Measurements from ENCODE around the gene TSPAN18.
A peak's percentile ranks its signal among the peaks of the same experiment; 100 is the strongest.

The TSPAN18 gene

GRCh38 chr11:44760917-44761550 is 34.3 kb downstream of the TSPAN18 start:
- H3K9ac ChIP-seq (ENCODE audit: low read length): no peak overlapping the region
- no peaks in the 10 kb centered on the region for H3K4me1 ChIP-seq (ENCODE audit: insufficient read depth, low read length, severe bottlenecking)
- no peak overlapping the region for H3K4me2 ChIP-seq (ENCODE audit: low read length)
- H4K20me1 ChIP-seq (ENCODE audit: insufficient read depth, low read length): no peaks in the 10 kb centered on the region
- no peaks in the 10 kb centered on the region for H3K27me3 ChIP-seq (ENCODE audit: insufficient read depth, low read length)
- H3K27ac ChIP-seq (ENCODE audit: low read depth, low read length, poor library complexity, severe bottlenecking): no peak overlapping the region
- H2AFZ ChIP-seq (ENCODE audit: low read length): no peak overlapping the region
- H3K9me3 ChIP-seq (ENCODE audit: low read length): no peaks in the 10 kb centered on the region
- TF ChIP-seq CTCF (IDR thresholded peaks at IDR 0.05; ENCODE audit: low read length) (peak; percentile 20; the same call in 1 of the 2 replicates), EZH2 (IDR thresholded peaks at IDR 0.05; ENCODE audit: borderline replicate concordance, low read length) (no peak)
- H3K79me2 ChIP-seq (ENCODE audit: insufficient read depth, low read length): no peaks in the 10 kb centered on the region
- no peaks in the 10 kb centered on the region for H3F3A ChIP-seq (ENCODE audit: insufficient read depth, low read length)
- no peaks in the 10 kb centered on the region for H3K9me2 ChIP-seq (ENCODE audit: low read depth, low read length)
- no peaks in the 10 kb centered on the region for H3K36me3 ChIP-seq (ENCODE audit: insufficient read depth, low read length)
- H3K4me3 ChIP-seq (ENCODE audit: low read depth, low read length, poor library complexity, severe bottlenecking): no peak overlapping the region

DNA sequence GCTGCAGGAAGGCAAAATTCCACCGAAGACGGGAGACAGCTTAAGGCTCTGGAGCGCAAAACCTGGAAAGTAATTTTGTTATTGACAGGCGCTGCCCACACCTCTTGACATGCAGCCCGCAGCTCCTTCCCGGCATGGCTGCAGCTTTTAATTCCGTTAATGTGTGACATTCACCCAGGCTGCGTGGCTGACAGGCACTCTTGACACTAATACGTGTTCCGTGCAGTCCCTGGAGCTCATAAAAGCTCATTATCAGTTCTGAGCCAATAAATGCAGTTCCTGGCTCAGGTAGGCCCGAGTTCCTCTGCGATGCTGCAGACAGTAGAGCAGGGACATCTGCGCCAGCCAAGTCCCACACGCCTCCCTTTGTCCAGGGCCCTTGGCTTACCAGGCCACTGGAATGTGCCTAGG is 34.8 kb downstream of the TSPAN18 start:
- Histone ChIP-seq H3K27me3 (ENCODE audit: insufficient read depth, low read length) (no peaks in the 10 kb centered on the region), H3K9ac (ENCODE audit: low read length) (no peak overlapping the region), H3K9me2 (ENCODE audit: low read depth, low read length) (no peaks in the 10 kb centered on the region), H3F3A (ENCODE audit: insufficient read depth, low read length) (no peaks in the 10 kb centered on the region), H3K27ac (ENCODE audit: low read depth, low read length, poor library complexity, severe bottlenecking) (no peak overlapping the region), H3K79me2 (ENCODE audit: insufficient read depth, low read length) (no peaks in the 10 kb centered on the region), H3K36me3 (ENCODE audit: insufficient read depth, low read length) (no peaks in the 10 kb centered on the region), H3K4me3 (ENCODE audit: low read depth, low read length, poor library complexity, severe bottlenecking) (no peak overlapping the region), H3K4me2 (ENCODE audit: low read length) (no peak overlapping the region), H2AFZ (ENCODE audit: low read length) (no peak overlapping the region), H4K20me1 (ENCODE audit: insufficient read depth, low read length) (no peaks in the 10 kb centered on the region), H3K9me3 (ENCODE audit: low read length) (no peaks in the 10 kb centered on the region), H3K4me1 (ENCODE audit: insufficient read depth, low read length, severe bottlenecking) (no peaks in the 10 kb centered on the region)
- no peak for TF ChIP-seq EZH2 (IDR thresholded peaks at IDR 0.05; ENCODE audit: borderline replicate concordance, low read length)
- TF ChIP-seq CTCF (IDR thresholded peaks at IDR 0.05; ENCODE audit: low read length): no peak

DNA sequence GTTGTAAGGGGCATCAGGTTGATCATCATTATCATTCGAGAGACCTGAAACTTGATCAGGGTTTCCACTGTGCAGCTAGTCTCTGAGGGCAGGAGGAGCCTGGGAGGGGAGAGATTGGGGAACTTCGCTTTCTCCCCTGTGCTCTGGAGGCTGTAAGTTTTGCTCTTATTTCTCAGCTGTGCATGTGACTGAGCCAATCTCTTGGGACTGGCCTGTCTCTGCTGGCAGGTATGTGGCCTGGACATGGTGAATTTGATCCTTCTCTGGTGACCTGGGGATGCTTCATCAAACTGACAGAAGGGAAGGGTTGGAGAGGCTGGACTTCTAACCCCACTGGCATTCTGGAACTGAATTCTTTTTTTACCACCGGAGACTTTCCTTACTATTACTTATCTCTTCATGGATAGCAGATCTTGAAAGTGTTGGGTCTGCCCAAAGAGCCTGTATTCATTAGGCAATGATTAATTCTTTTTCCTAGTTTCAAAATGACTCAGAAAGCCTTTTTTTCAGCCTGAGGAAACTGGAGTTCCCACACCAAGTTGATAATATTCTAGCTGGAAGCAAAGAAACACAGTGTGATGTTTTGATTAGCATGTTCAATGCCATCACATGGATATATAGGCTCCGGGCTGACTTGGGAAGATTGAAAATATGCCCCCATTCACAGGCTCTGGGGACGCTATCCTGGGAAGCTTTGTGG is 36.5 kb downstream of the TSPAN18 start:
- Histone ChIP-seq H3K9me2 (ENCODE audit: low read depth, low read length) (no peaks in the 10 kb centered on the region), H3F3A (ENCODE audit: insufficient read depth, low read length) (no peaks in the 10 kb centered on the region), H3K4me1 (ENCODE audit: insufficient read depth, low read length, severe bottlenecking) (no peaks in the 10 kb centered on the region), H3K4me3 (ENCODE audit: low read depth, low read length, poor library complexity, severe bottlenecking) (no peak overlapping the region), H3K27ac (ENCODE audit: low read depth, low read length, poor library complexity, severe bottlenecking) (no peak overlapping the region), H3K9me3 (ENCODE audit: low read length) (no peaks in the 10 kb centered on the region), H4K20me1 (ENCODE audit: insufficient read depth, low read length) (no peaks in the 10 kb centered on the region), H3K9ac (ENCODE audit: low read length) (no peak overlapping the region), H2AFZ (ENCODE audit: low read length) (no peak overlapping the region), H3K27me3 (ENCODE audit: insufficient read depth, low read length) (peaks cover 3% of the 10 kb centered on the region; the same call in 1 of the 2 replicates), H3K79me2 (ENCODE audit: insufficient read depth, low read length) (no peaks in the 10 kb centered on the region), H3K4me2 (ENCODE audit: low read length) (no peak overlapping the region), H3K36me3 (ENCODE audit: insufficient read depth, low read length) (no peaks in the 10 kb centered on the region)
- no peak for TF ChIP-seq CTCF (IDR thresholded peaks at IDR 0.05; ENCODE audit: low read length)
- TF ChIP-seq EZH2 (IDR thresholded peaks at IDR 0.05; ENCODE audit: borderline replicate concordance, low read length): no peak

Data from OCI-LY1 (cell line).